K562 (cell line): ENCODE results near the gene GPATCH2. TPM values are rescaled to one million over a fixed set of nuclear protein-coding genes. Genes with fewer than 3 reads are reported as not detected.

Experiments used
- CHCHD3 ChIP-seq: fragments of 250-450 bp; sonication (Bioruptor Pico); IDR thresholded peaks from 2 replicates; pipeline ENCODE4 v2.1.2; 2022; ENCODE audit warnings: mild to moderate bottlenecking
- CHD1 ChIP-seq: fragments of 200-600 bp; sonication (generic); IDR thresholded peaks from one replicate; pipeline ENCODE4 v1.6.1; 2012; ENCODE audit warnings: mild to moderate bottlenecking, moderate library complexity, low read length, inconsistent platforms
- EP400 ChIP-seq: fragments of 450-650 bp; IDR thresholded peaks from 2 replicates; pipeline ENCODE4 v1.6.1; 2017; ENCODE audit warnings: antibody characterized with exemption, mild to moderate bottlenecking, moderate library complexity
- MAFF ChIP-seq: IDR thresholded peaks from 2 replicates; pipeline ENCODE4 v1.6.1; 2012; ENCODE audit warnings: low read length, improper control_type of control experiment
- PHTF2 ChIP-seq: fragments of 250-450 bp; sonication (Bioruptor Pico); IDR thresholded peaks from 2 replicates; pipeline ENCODE4 v1.5.0; 2021; ENCODE audit warnings: mild to moderate bottlenecking
- PML ChIP-seq: IDR thresholded peaks from 2 replicates; pipeline ENCODE4 v1.6.1; 2012; ENCODE audit warnings: low read length, inconsistent platforms
- POLR2AphosphoS5 ChIP-seq: IDR thresholded peaks from 2 replicates; pipeline ENCODE4 v1.6.1; 2011; ENCODE audit warnings: mild to moderate bottlenecking, low read depth, low read length, moderate library complexity; ENCODE audit not compliant: control insufficient read depth, insufficient read depth
- POU5F1 ChIP-seq: fragments of 150-350 bp; IDR thresholded peaks from 2 replicates; pipeline ENCODE4 v1.6.1; 2014; ENCODE audit warnings: borderline replicate concordance, low read length, low read depth, mild to moderate bottlenecking; ENCODE audit not compliant: partially characterized antibody
- RFX5 ChIP-seq: IDR thresholded peaks from 2 replicates; pipeline ENCODE4 v1.6.1; 2011; ENCODE audit warnings: low read depth, mild to moderate bottlenecking, improper control_type of control experiment, low read length
- SMARCA5 ChIP-seq: fragments of 450-650 bp; IDR thresholded peaks from 2 replicates; pipeline ENCODE4 v1.6.1; 2016
- TFE3 ChIP-seq: fragments of 450-650 bp; formaldehyde crosslinking; IDR thresholded peaks from 2 replicates; pipeline ENCODE4 v1.4.0; 2020; ENCODE audit warnings: mild to moderate bottlenecking, mixed read lengths
- YY1 ChIP-seq, 3 experiments: IDR thresholded peaks; 2 replicates each; pipeline ENCODE4 v1.6.1; 2011; ENCODE audit warnings: low read length in 2 of 3, mild to moderate bottlenecking in 2 of 3, moderate library complexity in 2 of 3, borderline replicate concordance in 1 of 3, control low read depth in 1 of 3, low read depth in 1 of 3; ENCODE audit not compliant: insufficient read depth in 3 of 3, insufficient replicate concordance in 2 of 3, control insufficient read depth in 1 of 3, insufficient read length in 1 of 3; ENCODE audit errors: extremely low read depth in 1 of 3
- ZNF282 ChIP-seq: sonication (generic); formaldehyde crosslinking; IDR thresholded peaks from 2 replicates; pipeline ENCODE4 v1.8.1; 2023; ENCODE audit warnings: missing genetic modification reagents
- polyA plus RNA-seq, 8 experiments: library from polyadenylated mRNA; depleted of rRNA in 4 of 8; stranded (reverse) in 5 of 8; unstranded in 3 of 8; fragments of >200 nt; fragmentation: Nextera tagmentation in 2 of 8; fragmentation: Illumina TruSeq in 1 of 8; extraction: Ambion mirVana in 2 of 8; extraction: Trizol in 1 of 8; gene quantifications; 2 replicates each; pipeline versions ENCODE4 v1.2.1 to v1.2.3, GENCODE V29; 2011 to 2014; ENCODE audit warnings: inconsistent platforms in 1 of 8, missing spikeins in 1 of 8
- total RNA-seq, 7 experiments: library from RNA; depleted of rRNA in 6 of 7; stranded (reverse); fragments of >200 nt in 6 of 7; fragmentation: Illumina TruSeq in 2 of 7; extraction: Trizol in 2 of 7; gene quantifications; 2 replicates each; pipeline versions ENCODE4 v1.2.1 to v1.2.3, GENCODE V29; 2011 to 2021; ENCODE audit warnings: low replicate concordance in 1 of 7

GPATCH2 gene
- total and polyA plus RNA-seq, 9 of the 15 experiments (the other 6 are each of a cell fraction or from before 2014, with no cell fraction given): 0.38 to 2.0 (median 0.55) TPM

- TF ChIP-seq POLR2AphosphoS5 (no peak), EP400 (no peak), TFE3 (CRISPR knock-in tag) (no peak), CHCHD3 (no peak), MAFF (no peak), YY1 (IDR thresholded peaks at IDR 0.05; ENCODE audit: borderline replicate concordance in 1 of 3, control insufficient read depth in 1 of 3, extremely low read depth in 1 of 3, insufficient read depth in 3 of 3, insufficient read length in 1 of 3, insufficient replicate concordance in 2 of 3, low read depth in 1 of 3, low read length in 2 of 3) (no peak), CHD1 (no peak), RFX5 (no peak), PHTF2 (no peak), ZNF282 (CRISPR knock-in tag) (no peak), SMARCA5 (no peak), PML (no peak), POU5F1 (no peak)
These were observed 174.6 kb downstream of the GPATCH2 start (continued) for GRCh38 chr1:217456261-217456660.
